Mammary epithelial cell (primary cell): Measurements from ENCODE around the gene ARSB.

Source experiments
- EZH2 ChIP-seq: IDR thresholded peaks from 2 replicates; pipeline ENCODE4 v1.6.1; 2012; ENCODE audit warnings: low read length, inconsistent platforms, borderline replicate concordance
- TF ChIP-seq, protein P1 (sequence below), 2 donors: IDR thresholded peaks in 1 of 2; conservative IDR thresholded peaks in 1 of 2; 2 replicates each; pipeline ENCODE4 v1.5.1; 2011 to 2012; ENCODE audit warnings: inconsistent platforms in 2 of 2, low read length in 2 of 2, mild to moderate bottlenecking in 2 of 2, control low read depth in 1 of 2, low read depth in 1 of 2; ENCODE audit not compliant: insufficient read depth in 1 of 2; ENCODE audit errors: extremely low read depth in 1 of 2

DNA sequence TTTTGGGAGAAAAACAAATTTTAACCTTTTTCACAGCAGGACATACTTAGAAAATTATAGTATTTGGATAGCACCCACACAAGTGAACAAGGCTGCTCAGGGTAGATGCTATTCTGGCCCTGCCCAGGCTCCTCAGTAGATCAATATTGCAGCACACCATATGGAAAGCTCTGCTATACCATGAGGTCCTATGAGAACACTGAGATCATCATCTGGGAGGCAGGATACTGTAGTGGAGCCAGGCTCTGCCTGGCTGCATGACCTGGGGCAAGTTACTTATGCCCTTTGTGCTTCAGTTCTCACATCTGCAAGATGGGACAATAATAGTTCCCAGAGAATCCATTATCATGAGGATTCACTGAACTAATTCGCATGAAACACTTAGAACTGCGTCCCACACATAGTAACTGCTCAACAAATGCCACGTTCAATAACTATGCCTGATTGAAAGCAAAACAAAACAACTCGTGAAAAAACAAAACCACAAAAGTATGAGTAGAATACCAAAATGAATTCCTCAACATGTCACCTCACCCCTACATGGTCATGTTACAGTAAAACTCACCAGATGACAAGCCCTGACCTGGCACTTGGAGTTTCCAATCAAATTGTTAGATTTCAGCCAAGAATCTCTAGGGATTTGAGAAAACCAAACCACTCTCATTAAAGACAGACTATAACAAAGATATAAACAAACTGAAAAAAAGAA, 31.9 kb downstream of the ARSB start:
- TF ChIP-seq, protein P1, sequence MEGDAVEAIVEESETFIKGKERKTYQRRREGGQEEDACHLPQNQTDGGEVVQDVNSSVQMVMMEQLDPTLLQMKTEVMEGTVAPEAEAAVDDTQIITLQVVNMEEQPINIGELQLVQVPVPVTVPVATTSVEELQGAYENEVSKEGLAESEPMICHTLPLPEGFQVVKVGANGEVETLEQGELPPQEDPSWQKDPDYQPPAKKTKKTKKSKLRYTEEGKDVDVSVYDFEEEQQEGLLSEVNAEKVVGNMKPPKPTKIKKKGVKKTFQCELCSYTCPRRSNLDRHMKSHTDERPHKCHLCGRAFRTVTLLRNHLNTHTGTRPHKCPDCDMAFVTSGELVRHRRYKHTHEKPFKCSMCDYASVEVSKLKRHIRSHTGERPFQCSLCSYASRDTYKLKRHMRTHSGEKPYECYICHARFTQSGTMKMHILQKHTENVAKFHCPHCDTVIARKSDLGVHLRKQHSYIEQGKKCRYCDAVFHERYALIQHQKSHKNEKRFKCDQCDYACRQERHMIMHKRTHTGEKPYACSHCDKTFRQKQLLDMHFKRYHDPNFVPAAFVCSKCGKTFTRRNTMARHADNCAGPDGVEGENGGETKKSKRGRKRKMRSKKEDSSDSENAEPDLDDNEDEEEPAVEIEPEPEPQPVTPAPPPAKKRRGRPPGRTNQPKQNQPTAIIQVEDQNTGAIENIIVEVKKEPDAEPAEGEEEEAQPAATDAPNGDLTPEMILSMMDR (conservative IDR thresholded peaks at IDR 0.05 in 1 of 2, IDR thresholded peaks at IDR 0.05 in 1 of 2; ENCODE audit: extremely low read depth in 1 of 2, insufficient read depth in 1 of 2, low read depth in 1 of 2, low read length in 2 of 2) = no peak
- TF ChIP-seq EZH2 = no peak
